GM12878 (cell line): ENCODE data around the gene NKAIN4.

Experiments used
- ATF7 ChIP-seq: fragments of 450-650 bp; IDR thresholded peaks from 2 replicates; pipeline ENCODE4 v1.6.1; 2016; ENCODE audit warnings: low read depth, mild to moderate bottlenecking
- FOXM1 ChIP-seq: IDR thresholded peaks from 2 replicates; pipeline ENCODE4 v1.6.1; 2012; ENCODE audit warnings: low read depth, mild to moderate bottlenecking, inconsistent platforms, low read length, moderate library complexity
- POLR2A ChIP-seq: IDR thresholded peaks from 2 replicates; pipeline ENCODE4 v1.6.1; 2011; ENCODE audit warnings: low read depth, mild to moderate bottlenecking, low read length
- TF ChIP-seq, protein P1 (sequence below), 3 experiments: IDR thresholded peaks in 2 of 3; conservative IDR thresholded peaks in 1 of 3; 2 replicates each; pipeline ENCODE4 v1.5.1; 2011; ENCODE audit warnings: low read depth in 3 of 3, low read length in 3 of 3, mild to moderate bottlenecking in 3 of 3, control low read depth in 2 of 3, moderate library complexity in 2 of 3, inconsistent platforms in 1 of 3, mixed read lengths in 1 of 3; ENCODE audit not compliant: control insufficient read depth in 2 of 3, insufficient read depth in 1 of 3; ENCODE audit errors: extremely low read depth in 1 of 3

GRCh38 chr20:63282946-63283345, 28.7 kb upstream of the NKAIN4 start:
- TF ChIP-seq, protein P1, sequence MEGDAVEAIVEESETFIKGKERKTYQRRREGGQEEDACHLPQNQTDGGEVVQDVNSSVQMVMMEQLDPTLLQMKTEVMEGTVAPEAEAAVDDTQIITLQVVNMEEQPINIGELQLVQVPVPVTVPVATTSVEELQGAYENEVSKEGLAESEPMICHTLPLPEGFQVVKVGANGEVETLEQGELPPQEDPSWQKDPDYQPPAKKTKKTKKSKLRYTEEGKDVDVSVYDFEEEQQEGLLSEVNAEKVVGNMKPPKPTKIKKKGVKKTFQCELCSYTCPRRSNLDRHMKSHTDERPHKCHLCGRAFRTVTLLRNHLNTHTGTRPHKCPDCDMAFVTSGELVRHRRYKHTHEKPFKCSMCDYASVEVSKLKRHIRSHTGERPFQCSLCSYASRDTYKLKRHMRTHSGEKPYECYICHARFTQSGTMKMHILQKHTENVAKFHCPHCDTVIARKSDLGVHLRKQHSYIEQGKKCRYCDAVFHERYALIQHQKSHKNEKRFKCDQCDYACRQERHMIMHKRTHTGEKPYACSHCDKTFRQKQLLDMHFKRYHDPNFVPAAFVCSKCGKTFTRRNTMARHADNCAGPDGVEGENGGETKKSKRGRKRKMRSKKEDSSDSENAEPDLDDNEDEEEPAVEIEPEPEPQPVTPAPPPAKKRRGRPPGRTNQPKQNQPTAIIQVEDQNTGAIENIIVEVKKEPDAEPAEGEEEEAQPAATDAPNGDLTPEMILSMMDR (IDR thresholded peaks at IDR 0.05 in 2 of 3, conservative IDR thresholded peaks at IDR 0.05 in 1 of 3; ENCODE audit: control insufficient read depth in 2 of 3, extremely low read depth in 1 of 3, insufficient read depth in 1 of 3, low read depth in 3 of 3, low read length in 3 of 3), result no peak
- TF ChIP-seq FOXM1 (no peak), POLR2A (no peak; the same call in 1 of the 2 replicates), ATF7 (no peak)
